SK-N-SH treated with all-trans-retinoic acid at 6 μM for 48 hours (cell line): ENCODE measurements around the gene AIMP1.
"Not testable (repeated sequence)": the region's sequence is repeated elsewhere in the genome, so short reads cannot be mapped to it uniquely, and the experiment has no call there.

Experiments used
- ATAC-seq: fragments of 200-7000 bp; cut with Tn5 transposase; 3 replicates; pipeline ENCODE4 v1.9.1; 2020; ENCODE audit warnings: mild to moderate bottlenecking, moderate library complexity
- ARNTL ChIP-seq: fragments of 450-650 bp; formaldehyde crosslinking; IDR thresholded peaks from 2 replicates; pipeline ENCODE4 v1.5.0; 2020; ENCODE audit warnings: low read depth, mild to moderate bottlenecking, moderate library complexity, borderline replicate concordance
- BACH2 ChIP-seq: fragments of 250-450 bp; sonication (Bioruptor Pico); IDR thresholded peaks from 2 replicates; pipeline ENCODE4 v1.9.0; 2021; ENCODE audit warnings: mild to moderate bottlenecking, borderline replicate concordance
- ESRRG ChIP-seq: fragments of 250-450 bp; sonication (Bioruptor Pico); IDR thresholded peaks from 2 replicates; pipeline ENCODE4 v1.6.1; 2021; ENCODE audit warnings: mild to moderate bottlenecking
- GLIS3 ChIP-seq: fragments of 250-450 bp; sonication (Bioruptor Pico); IDR thresholded peaks from 2 replicates; pipeline ENCODE4 v1.5.0; 2020; ENCODE audit warnings: mild to moderate bottlenecking, moderate library complexity
- ISL1 ChIP-seq: fragments of 250-450 bp; sonication (Bioruptor Pico); IDR thresholded peaks from 2 replicates; pipeline ENCODE4 v2.1.2; 2022; ENCODE audit warnings: mild to moderate bottlenecking, moderate library complexity
- OSR1 ChIP-seq: fragments of 250-450 bp; sonication (Bioruptor Pico); IDR thresholded peaks from 2 replicates; pipeline ENCODE4 v1.8.0; 2022; ENCODE audit warnings: moderate library complexity, mild to moderate bottlenecking, inconsistent platforms
- PPARA ChIP-seq: fragments of 250-450 bp; sonication (Bioruptor Pico); IDR thresholded peaks from 2 replicates; pipeline ENCODE4 v1.5.0; 2020; ENCODE audit warnings: mild to moderate bottlenecking, borderline replicate concordance
- RARB ChIP-seq: fragments of 250-450 bp; sonication (Bioruptor Pico); IDR thresholded peaks from 2 replicates; pipeline ENCODE4 v1.8.0; 2021; ENCODE audit warnings: mild to moderate bottlenecking, moderate library complexity
- SNAI2 ChIP-seq: fragments of 250-450 bp; sonication (Bioruptor Pico); IDR thresholded peaks from 2 replicates; pipeline ENCODE4 v1.5.0; 2020; ENCODE audit warnings: mild to moderate bottlenecking, moderate library complexity
- TOX ChIP-seq: fragments of 250-450 bp; sonication (Bioruptor Pico); IDR thresholded peaks from 2 replicates; pipeline ENCODE4 v1.8.0; 2021; ENCODE audit warnings: mild to moderate bottlenecking, moderate library complexity, borderline replicate concordance
- ZC3H10 ChIP-seq: fragments of 250-450 bp; sonication (Bioruptor Pico); IDR thresholded peaks from 2 replicates; pipeline ENCODE4 v1.5.1; 2021; ENCODE audit warnings: mild to moderate bottlenecking, moderate library complexity
- ZFP3 ChIP-seq: fragments of 250-450 bp; sonication (Bioruptor Pico); IDR thresholded peaks from 2 replicates; pipeline ENCODE4 v1.5.0; 2020; ENCODE audit warnings: mild to moderate bottlenecking, moderate library complexity
- ZNF565 ChIP-seq: fragments of 450-650 bp; formaldehyde crosslinking; conservative IDR thresholded peaks from 2 replicates; pipeline ENCODE4 v1.5.0; 2020; ENCODE audit warnings: low read depth, mild to moderate bottlenecking, moderate library complexity
- ZNF8 ChIP-seq: fragments of 450-650 bp; formaldehyde crosslinking; IDR thresholded peaks from 2 replicates; pipeline ENCODE4 v1.5.0; 2020; ENCODE audit warnings: mild to moderate bottlenecking, moderate library complexity
- TF ChIP-seq, protein P1 (sequence below): fragments of 250-450 bp; sonication (Bioruptor Pico); IDR thresholded peaks from 2 replicates; pipeline ENCODE4 v1.8.0; 2021; ENCODE audit warnings: low read depth, mild to moderate bottlenecking, moderate library complexity, borderline replicate concordance
- TF ChIP-seq, protein P2 (sequence below): fragments of 250-450 bp; sonication (Bioruptor Pico); IDR thresholded peaks from 2 replicates; pipeline ENCODE4 v1.5.1; 2021; ENCODE audit warnings: mild to moderate bottlenecking, moderate library complexity
- TF ChIP-seq, protein P3 (sequence below): fragments of 250-450 bp; sonication (Bioruptor Pico); IDR thresholded peaks from 2 replicates; pipeline ENCODE4 v1.8.0; 2020; ENCODE audit warnings: mild to moderate bottlenecking, moderate library complexity, borderline replicate concordance
- TF ChIP-seq, protein P4 (sequence below): fragments of 250-450 bp; sonication (Bioruptor Pico); IDR thresholded peaks from 2 replicates; pipeline ENCODE4 v1.5.0; 2020; ENCODE audit warnings: mild to moderate bottlenecking, moderate library complexity
- TF ChIP-seq, protein P5 (sequence below): fragments of 250-450 bp; sonication (Bioruptor Pico); IDR thresholded peaks from 2 replicates; pipeline ENCODE4 v1.5.1; 2020; ENCODE audit warnings: low read depth, mild to moderate bottlenecking, moderate library complexity

The AIMP1 gene

DNA sequence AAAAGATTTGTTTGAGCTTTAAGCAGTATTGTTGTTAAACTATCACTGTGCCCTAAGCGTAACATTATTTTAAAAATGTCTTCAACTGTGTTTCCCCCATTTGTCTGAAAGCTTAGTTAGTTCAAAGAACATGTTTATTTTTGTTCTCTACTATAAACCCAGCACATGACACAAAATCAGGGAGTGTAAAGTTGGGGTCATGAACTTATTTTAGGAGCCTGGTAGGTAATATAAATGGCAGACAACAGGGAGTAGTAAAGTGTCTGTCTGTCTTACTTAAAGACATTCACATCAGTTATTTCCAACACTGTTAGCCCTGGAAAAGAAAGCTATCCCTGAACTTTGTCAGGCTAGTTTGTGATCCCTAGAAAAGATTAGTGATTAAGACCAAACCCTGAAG lies 3.9 kb downstream of the AIMP1 start:
- TF ChIP-seq ARNTL = no peak
- no peak for TF ChIP-seq ESRRG (CRISPR knock-in tag)
- TF ChIP-seq, protein P1, sequence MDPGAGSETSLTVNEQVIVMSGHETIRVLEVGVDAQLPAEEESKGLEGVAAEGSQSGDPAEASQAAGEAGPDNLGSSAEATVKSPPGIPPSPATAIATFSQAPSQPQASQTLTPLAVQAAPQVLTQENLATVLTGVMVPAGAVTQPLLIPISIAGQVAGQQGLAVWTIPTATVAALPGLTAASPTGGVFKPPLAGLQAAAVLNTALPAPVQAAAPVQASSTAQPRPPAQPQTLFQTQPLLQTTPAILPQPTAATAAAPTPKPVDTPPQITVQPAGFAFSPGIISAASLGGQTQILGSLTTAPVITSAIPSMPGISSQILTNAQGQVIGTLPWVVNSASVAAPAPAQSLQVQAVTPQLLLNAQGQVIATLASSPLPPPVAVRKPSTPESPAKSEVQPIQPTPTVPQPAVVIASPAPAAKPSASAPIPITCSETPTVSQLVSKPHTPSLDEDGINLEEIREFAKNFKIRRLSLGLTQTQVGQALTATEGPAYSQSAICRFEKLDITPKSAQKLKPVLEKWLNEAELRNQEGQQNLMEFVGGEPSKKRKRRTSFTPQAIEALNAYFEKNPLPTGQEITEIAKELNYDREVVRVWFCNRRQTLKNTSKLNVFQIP (CRISPR knock-in tag) = no peak
- TF ChIP-seq, protein P2, sequence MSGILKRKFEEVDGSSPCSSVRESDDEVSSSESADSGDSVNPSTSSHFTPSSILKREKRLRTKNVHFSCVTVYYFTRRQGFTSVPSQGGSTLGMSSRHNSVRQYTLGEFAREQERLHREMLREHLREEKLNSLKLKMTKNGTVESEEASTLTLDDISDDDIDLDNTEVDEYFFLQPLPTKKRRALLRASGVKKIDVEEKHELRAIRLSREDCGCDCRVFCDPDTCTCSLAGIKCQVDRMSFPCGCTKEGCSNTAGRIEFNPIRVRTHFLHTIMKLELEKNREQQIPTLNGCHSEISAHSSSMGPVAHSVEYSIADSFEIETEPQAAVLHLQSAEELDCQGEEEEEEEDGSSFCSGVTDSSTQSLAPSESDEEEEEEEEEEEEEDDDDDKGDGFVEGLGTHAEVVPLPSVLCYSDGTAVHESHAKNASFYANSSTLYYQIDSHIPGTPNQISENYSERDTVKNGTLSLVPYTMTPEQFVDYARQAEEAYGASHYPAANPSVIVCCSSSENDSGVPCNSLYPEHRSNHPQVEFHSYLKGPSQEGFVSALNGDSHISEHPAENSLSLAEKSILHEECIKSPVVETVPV = no peak
- TF ChIP-seq ZNF565 = no peak
- no peak for TF ChIP-seq ZNF8 (CRISPR knock-in tag)
- no peak for TF ChIP-seq TOX (CRISPR knock-in tag)
- no peak for ATAC-seq

DNA sequence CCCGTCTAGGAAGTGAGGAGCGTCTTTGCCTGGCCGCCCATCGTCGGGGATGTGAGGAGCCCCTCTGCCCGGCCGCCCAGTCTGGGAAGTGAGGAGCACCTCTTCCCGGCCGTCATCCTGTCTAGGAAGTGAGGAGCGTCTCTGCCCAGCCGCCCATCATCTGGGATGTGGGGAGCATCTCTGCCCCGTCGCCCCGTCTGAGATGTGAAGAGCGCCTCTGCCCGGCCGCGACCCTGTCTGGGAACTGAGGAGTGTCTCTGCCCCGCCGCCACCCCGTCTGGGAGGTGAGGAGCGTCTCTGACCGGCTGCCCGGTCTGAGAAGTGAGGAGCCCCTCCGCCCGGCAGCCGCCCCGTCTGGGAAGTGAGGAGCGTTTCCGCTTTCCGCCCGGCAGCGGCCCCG lies 4.8 kb downstream of the AIMP1 start:
- not testable (repeated sequence) for ATAC-seq

DNA sequence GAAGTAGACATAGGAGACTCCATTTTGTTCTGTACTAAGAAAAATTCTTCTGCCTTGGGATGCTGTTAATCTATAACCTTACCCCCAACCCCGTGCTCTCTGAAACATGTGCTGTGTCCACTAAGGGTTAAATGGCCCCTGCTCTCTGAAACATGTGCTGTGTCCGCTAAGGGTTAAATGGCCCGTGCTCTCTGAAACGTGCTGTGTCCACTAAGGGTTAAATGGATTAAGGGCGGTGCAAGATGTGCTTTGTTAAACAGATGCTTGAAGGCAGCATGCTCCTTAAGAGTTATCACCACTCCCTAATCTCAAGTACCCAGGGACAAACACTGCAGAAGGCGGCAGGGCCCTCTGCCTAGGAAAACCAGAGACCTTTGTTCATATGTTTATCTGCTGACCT lies 5.5 kb downstream of the AIMP1 start:
- not testable (repeated sequence) for ATAC-seq

DNA sequence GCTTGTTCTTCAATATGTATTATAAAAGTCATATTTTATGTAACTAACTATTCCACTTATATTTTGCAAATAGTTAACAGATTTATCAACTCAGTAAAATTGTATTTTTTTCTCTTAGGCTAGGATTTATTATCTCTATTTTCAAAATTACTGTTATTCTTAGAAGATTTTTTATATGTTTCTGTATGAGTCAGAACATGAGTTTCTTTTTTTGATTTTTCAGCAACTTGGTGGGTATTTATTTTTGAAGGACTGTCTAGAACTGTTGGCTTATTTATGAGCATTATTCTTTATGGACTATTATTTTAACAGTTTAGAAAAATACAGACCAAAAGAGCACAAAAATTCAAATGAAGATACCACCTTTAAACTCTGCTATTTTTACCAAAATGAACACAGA lies 6.8 kb downstream of the AIMP1 start:
- no peak for TF ChIP-seq SNAI2
- TF ChIP-seq, protein P3, sequence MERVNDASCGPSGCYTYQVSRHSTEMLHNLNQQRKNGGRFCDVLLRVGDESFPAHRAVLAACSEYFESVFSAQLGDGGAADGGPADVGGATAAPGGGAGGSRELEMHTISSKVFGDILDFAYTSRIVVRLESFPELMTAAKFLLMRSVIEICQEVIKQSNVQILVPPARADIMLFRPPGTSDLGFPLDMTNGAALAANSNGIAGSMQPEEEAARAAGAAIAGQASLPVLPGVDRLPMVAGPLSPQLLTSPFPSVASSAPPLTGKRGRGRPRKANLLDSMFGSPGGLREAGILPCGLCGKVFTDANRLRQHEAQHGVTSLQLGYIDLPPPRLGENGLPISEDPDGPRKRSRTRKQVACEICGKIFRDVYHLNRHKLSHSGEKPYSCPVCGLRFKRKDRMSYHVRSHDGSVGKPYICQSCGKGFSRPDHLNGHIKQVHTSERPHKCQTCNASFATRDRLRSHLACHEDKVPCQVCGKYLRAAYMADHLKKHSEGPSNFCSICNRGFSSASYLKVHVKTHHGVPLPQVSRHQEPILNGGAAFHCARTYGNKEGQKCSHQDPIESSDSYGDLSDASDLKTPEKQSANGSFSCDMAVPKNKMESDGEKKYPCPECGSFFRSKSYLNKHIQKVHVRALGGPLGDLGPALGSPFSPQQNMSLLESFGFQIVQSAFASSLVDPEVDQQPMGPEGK (CRISPR knock-in tag) = no peak
- TF ChIP-seq RARB (CRISPR knock-in tag) = no peak
- no peak for TF ChIP-seq ZC3H10 (CRISPR knock-in tag)
- no peak for TF ChIP-seq ZNF8 (CRISPR knock-in tag)
- TF ChIP-seq ARNTL = no peak
- TF ChIP-seq ESRRG (CRISPR knock-in tag) = no peak
- TF ChIP-seq, protein P4, sequence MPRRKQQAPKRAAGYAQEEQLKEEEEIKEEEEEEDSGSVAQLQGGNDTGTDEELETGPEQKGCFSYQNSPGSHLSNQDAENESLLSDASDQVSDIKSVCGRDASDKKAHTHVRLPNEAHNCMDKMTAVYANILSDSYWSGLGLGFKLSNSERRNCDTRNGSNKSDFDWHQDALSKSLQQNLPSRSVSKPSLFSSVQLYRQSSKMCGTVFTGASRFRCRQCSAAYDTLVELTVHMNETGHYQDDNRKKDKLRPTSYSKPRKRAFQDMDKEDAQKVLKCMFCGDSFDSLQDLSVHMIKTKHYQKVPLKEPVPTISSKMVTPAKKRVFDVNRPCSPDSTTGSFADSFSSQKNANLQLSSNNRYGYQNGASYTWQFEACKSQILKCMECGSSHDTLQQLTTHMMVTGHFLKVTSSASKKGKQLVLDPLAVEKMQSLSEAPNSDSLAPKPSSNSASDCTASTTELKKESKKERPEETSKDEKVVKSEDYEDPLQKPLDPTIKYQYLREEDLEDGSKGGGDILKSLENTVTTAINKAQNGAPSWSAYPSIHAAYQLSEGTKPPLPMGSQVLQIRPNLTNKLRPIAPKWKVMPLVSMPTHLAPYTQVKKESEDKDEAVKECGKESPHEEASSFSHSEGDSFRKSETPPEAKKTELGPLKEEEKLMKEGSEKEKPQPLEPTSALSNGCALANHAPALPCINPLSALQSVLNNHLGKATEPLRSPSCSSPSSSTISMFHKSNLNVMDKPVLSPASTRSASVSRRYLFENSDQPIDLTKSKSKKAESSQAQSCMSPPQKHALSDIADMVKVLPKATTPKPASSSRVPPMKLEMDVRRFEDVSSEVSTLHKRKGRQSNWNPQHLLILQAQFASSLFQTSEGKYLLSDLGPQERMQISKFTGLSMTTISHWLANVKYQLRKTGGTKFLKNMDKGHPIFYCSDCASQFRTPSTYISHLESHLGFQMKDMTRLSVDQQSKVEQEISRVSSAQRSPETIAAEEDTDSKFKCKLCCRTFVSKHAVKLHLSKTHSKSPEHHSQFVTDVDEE (CRISPR knock-in tag) = no peak
- TF ChIP-seq ZNF565 = no peak
- no peak for TF ChIP-seq PPARA (CRISPR knock-in tag)
- TF ChIP-seq, protein P2 = no peak
- no peak for TF ChIP-seq BACH2 (CRISPR knock-in tag)
- TF ChIP-seq, protein P1 (CRISPR knock-in tag) = no peak
- no peak for TF ChIP-seq GLIS3 (CRISPR knock-in tag)
- TF ChIP-seq, protein P5, sequence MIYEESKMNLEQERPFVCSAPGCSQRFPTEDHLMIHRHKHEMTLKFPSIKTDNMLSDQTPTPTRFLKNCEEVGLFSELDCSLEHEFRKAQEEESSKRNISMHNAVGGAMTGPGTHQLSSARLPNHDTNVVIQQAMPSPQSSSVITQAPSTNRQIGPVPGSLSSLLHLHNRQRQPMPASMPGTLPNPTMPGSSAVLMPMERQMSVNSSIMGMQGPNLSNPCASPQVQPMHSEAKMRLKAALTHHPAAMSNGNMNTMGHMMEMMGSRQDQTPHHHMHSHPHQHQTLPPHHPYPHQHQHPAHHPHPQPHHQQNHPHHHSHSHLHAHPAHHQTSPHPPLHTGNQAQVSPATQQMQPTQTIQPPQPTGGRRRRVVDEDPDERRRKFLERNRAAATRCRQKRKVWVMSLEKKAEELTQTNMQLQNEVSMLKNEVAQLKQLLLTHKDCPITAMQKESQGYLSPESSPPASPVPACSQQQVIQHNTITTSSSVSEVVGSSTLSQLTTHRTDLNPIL (CRISPR knock-in tag) = no peak
- TF ChIP-seq ISL1 (CRISPR knock-in tag) = no peak
- no peak for TF ChIP-seq ZFP3 (CRISPR knock-in tag)
- TF ChIP-seq OSR1 (CRISPR knock-in tag) = no peak
- no peak for ATAC-seq
